Activated CD8-positive, alpha-beta memory T cell treated with anti-CD3 and anti-CD28 coated beads, Interleukin-2, amount 50 U/mL, for 48 hours (primary cell): ENCODE data around the gene U2AF1L4.
"Not testable (repeated sequence)": the region's sequence is repeated elsewhere in the genome, so short reads cannot be mapped to it uniquely, and the experiment has no call there.

Experiments
- DNase-seq: peaks from one replicate; pipeline ENCODE4 v3.0.0-alpha.2; 2020

U2AF1L4 gene

DNA sequence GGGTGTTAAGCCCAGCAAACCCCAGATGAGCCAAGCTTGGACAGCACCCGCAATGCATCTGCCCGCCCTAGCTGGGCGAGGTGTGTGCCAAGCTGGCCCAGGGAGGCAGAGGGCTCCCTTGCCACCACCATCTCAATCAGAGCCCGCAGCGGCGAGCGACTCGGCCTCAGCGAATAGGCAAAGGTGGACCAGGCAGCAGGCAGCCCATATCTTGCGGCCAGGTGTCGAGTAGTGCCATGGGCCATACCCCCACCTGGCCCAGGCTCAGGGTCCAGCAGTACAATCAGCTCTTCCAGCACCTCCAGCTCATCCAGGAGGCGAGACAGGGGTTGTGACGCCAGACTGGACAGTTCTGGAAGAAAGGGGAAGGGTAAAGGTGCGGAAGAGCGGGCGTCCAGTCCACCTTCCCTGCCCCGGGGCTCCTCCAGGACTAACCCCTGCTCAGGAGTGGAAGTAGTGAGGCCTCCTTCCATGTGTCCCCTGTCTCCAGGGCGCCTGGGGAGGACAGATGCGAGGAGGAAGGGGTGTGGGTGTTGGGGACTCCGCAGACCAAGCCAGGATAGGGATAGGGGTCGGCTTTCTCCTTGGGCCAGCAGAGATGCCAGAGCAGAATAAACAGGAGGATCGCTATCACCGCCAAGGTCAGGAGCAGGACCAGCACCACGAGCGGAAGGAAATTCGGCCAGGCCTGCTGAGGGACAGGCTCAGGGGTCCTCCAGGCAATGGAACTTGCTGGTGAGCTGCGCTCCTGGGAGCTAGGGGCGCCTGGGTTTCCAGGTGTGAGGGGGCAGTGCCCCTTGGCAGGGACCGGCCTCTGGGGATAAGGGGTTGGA, 5.7 kb downstream of the U2AF1L4 start:
- no peak for DNase-seq

GRCh38 chr19:35738887-35739229, 6.4 kb downstream of the U2AF1L4 start:
- no peak for DNase-seq

DNA sequence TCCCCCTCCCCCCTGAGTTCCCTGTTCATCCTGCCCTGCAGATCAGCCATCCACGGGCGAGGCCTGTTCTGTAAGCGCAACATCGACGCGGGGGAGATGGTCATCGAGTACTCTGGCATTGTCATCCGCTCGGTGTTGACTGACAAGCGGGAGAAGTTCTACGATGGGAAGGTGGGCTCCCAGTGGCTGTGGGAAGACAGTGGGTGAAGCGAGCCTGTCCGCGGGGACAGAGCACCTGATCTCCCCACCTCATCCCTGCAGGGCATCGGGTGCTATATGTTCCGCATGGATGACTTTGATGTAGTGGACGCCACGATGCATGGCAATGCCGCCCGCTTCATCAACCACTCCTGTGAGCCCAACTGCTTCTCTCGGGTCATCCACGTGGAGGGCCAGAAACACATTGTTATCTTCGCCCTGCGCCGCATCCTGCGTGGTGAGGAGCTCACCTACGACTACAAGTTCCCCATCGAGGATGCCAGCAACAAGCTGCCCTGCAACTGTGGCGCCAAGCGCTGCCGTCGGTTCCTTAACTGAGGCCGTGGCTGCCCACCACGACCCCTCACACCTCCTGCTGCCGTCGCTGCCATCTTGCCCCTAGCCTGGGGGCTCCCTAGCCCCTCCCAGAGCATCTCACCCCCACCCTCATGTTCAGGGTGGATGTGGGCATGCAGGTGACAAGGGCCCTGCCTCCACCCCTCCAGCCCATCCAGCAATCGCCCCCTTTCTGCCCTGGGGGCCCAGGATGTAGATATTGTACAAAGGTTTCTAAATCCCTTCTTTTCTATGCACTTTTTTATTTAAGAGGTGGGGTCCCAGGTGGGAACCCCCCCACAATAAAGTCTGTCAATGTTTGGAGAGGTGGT, 7.0 kb downstream of the U2AF1L4 start:
- DNase-seq, result no peak

GRCh38 chr19:35736913-35737886, 8.0 kb downstream of the U2AF1L4 start:
- DNase-seq, result no peak

DNA sequence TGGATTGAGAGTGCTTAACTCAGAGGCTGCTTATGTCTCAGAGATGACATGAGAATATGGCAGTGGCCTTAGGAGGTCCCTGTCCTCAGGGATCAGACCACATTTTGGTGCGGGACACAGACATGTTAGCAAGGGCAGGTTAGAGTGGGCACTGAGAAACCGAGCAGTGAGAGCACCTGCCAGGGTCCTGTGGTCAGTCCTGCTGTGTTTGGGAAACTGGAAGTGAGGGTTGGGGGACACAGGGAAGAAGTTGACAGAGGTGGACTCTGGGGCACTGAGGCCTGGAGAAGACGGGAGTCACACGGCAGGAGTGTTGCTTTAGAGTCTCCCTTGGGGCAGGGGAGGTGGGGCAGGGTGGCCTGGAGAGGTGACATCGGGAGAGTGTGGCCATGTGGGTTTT, 10.3 kb downstream of the U2AF1L4 start:
- no peak for DNase-seq

GRCh38 chr19:35734273-35734672, 10.9 kb downstream of the U2AF1L4 start:
- no peak for DNase-seq

GRCh38 chr19:35733180-35734125, 11.8 kb downstream of the U2AF1L4 start:
- DNase-seq, result no peak

DNA sequence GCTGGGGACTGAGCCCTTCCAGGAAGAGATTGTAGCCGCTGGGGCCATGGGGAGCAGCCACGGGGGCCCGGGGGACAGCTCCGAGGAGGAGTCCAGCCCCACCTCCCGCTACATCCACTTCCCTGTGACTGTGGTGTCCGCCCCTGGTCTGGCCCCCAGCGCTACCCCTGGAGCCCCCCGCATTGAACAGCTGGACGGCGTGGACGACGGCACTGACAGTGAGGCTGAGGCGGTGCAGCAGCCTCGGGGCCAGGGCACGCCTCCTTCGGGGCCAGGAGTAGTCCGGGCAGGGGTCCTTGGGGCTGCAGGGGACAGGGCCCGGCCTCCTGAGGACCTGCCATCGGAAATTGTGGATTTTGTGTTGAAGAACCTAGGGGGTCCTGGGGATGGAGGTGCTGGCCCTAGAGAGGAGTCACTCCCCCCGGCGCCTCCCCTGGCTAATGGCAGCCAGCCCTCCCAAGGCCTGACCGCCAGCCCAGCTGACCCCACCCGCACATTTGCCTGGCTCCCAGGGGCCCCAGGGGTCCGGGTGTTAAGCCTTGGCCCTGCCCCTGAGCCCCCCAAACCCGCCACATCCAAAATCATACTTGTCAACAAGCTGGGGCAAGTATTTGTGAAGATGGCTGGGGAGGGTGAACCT, 12.6 kb downstream of the U2AF1L4 start:
- DNase-seq, result no peak

DNA sequence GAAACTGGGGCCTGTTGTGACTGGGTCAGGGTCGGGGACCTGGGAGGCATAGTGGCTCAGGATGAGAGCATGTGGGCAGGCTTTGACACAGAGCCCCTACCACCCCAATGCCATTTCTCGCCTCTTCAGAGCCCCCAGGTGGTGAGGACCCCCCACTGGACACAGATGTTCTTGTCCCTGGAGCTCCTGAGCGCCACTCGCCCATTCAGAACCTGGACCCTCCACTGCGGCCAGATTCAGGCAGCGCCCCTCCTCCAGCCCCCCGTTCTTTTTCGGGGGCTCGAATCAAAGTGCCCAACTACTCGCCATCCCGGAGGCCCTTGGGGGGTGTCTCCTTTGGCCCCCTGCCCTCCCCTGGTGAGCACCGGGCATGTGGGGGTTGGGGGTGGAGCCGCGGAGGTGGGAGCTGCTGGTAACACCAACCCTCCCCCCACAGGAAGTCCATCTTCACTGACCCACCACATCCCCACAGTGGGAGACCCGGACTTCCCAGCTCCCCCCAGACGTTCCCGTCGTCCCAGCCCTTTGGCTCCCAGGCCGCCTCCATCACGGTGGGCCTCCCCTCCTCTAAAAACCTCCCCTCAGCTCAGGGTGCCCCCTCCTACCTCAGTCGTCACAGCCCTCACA, 13.3 kb downstream of the U2AF1L4 start:
- DNase-seq, result no peak

DNA sequence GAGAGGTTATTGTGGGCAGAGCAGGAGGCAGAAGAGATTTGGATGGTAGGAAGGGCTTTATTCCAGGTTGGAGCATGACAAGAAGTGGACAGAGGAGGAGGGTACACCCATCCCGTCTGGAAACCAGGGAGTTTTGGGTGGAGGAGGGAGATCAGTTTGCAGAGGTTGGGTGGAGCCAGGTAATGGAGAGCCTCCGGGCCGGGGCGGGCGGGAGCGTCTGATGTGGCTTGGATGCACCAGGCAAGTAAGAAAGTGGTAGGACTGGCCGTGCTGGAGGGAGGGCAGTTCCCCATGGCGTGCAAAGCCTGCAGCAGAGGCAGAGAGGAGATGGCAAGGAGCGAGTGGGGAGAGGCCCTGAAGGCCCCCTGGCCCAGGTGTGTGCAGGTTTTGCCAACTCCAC, 13.9 kb downstream of the U2AF1L4 start:
- no peak for DNase-seq

DNA sequence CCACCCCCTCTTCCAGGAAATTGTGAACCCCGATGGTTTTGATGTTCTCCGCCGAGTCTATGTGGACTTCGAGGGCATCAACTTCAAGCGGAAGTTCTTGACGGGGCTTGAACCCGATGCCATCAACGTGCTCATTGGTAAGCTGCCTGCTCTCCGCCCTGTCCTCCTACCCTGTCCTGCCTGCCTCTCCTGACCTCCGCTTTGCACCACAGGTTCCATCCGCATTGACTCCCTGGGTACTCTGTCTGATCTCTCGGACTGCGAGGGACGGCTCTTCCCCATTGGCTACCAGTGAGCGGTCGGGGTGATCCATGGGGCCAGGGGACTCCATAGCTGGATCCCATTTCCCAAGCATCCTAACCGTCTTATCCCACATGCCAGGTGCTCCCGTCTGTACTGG, 14.9 kb downstream of the U2AF1L4 start:
- no peak for DNase-seq

GRCh38 chr19:35729763-35730162, 15.5 kb downstream of the U2AF1L4 start:
- no peak for DNase-seq

DNA sequence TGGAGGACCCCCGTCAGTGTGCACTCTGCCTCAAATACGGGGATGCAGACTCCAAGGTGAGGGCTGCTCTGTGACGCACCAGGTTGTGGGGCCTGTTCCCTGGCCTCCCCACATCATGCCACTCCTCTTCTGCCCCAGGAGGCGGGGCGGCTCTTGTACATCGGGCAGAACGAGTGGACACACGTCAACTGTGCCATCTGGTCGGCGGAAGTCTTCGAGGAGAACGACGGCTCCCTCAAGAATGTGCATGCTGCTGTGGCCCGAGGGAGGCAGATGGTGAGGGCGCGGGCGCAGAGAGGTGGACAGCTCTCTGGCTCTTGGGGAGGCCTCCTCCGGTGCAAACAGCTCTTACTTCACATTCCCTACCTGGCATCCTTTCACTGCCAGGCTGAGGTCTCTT, 16.2 kb downstream of the U2AF1L4 start:
- no peak for DNase-seq

GRCh38 chr19:35727956-35728706, 17.1 kb downstream of the U2AF1L4 start:
- no peak for DNase-seq

DNA sequence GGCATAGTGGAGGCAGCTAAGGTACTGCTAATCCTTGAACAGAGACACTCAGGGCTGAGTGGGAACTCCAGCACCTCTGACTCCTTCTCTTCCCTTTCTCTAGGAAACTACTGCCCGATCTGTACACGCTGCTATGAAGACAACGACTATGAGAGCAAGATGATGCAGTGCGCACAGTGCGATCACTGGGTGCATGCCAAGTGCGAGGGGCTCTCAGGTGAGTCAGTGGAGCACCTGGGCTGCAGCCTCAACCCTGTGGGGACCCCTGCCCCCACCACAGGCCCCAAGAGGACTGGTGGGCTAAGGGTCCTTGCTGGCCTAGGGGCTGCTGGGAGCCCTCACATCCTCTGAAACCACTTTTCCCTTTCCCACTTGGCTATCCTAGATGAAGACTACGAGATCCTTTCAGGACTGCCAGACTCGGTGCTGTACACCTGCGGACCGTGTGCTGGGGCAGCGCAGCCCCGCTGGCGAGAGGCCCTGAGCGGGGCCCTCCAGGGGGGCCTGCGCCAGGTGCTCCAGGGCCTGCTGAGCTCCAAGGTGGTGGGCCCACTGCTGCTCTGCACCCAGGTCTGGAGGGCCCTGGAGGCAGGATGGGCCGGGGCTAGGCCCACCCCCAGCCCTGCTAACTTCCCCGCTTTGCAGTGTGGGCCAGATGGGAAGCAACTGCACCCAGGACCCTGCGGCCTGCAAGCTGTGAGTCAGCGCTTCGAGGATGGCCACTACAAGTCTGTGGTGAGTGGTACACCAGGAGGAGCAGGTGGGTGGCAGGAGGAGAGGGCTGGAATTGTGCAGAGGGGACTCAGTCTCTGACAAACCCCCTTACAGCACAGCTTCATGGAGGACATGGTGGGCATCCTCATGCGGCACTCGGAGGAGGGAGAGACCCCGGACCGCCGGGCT, 17.9 kb downstream of the U2AF1L4 start:
- DNase-seq, result no peak

DNA sequence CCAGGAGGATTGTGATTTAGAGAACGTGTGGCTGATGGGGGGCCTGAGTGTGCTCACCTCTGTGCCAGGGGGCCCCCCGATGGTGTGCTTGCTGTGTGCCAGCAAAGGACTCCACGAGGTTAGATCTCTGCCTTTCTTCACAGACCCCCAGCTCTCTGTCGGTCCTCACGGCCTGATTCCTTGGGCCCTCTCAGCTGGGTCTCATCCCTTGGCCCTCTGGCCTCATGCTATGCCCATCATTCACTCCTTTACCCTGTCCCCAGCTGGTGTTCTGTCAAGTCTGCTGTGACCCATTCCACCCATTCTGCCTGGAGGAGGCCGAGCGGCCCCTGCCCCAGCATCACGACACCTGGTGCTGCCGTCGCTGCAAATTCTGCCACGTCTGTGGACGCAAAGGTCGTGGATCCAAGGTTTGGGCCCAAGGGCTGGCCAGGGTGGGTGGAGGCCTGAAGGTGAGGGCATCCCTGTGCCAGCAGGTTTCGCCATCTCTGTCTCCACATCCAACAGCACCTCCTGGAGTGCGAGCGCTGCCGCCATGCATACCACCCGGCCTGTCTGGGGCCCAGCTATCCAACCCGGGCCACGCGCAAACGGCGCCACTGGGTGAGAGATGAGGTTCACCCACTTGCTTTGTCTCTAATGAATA, 19.9 kb downstream of the U2AF1L4 start:
- DNase-seq, result no peak

- DNase-seq, result no peak
These were observed 20.7 kb downstream of the U2AF1L4 start for GRCh38 chr19:35724560-35724959.

DNA sequence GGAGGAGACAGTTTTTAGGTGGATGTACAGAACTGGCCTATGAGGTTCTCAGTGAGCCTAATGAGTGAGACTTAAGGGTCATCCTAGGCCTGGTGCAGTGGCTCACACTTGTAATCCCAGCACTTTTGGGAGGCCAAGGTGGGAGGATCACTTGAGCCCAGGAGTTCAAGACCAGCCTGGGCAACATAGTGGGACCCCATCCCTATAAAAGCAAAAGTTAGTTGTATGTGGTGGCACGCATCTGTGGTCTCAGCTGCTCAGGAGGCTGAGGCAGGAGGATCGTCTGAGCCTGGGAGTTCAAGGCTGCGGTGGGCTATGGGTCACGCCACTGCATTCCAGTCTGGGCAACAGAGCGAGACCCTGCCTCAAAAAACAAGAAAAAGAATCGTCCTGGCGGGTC, 21.1 kb downstream of the U2AF1L4 start:
- DNase-seq, result not testable (repeated sequence)
